Fibroblast of the aortic adventitia (primary cell): ENCODE data around the gene ILK. TPM values are rescaled to one million over a fixed set of nuclear protein-coding genes. Genes with fewer than 3 reads are reported as not detected.

ENCODE experiments used
- DNase-seq: peaks from one replicate; pipeline ENCODE4 v3.0.0-alpha.2; 2010; ENCODE audit warnings: low read depth
- H3K4me3 ChIP-seq: 2 replicates; pipeline ENCODE4 v1.5.1; 2011; ENCODE audit warnings: low read depth, mild to moderate bottlenecking, control low read depth, low read length, moderate library complexity
- total RNA-seq: library from RNA; depleted of rRNA; stranded (reverse); fragments of >200 nt; gene quantifications from 2 replicates; pipeline ENCODE4 v1.2.3, GENCODE V29; 2012; ENCODE audit warnings: low replicate concordance
- TF ChIP-seq, protein P1 (sequence below): IDR thresholded peaks from 2 replicates; pipeline ENCODE4 v1.5.1; 2011; ENCODE audit warnings: mild to moderate bottlenecking, low read length, control low read depth, inconsistent platforms; ENCODE audit not compliant: insufficient read depth

The ILK gene
- total RNA-seq, 1 donor = 145 TPM

DNA sequence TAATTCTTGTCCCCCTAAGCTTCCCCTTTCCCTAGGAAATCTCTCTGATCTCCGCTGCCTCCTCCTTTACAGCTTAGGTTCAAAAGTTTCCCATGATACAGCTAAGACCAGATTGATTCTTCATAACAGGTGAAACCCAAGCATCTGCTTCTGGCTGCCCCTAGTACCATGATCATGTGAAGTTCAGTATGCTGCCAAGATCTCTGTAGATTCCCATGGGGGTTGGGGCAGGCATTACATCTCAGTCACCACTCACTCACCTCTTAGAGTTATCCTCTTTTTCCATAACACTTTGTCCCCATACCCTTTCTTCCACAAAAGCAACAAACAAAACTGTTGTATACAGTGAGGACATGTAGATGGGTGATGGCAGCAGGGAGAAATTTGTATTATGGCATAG lies 44.2 kb upstream of the ILK start:
- TF ChIP-seq, protein P1, sequence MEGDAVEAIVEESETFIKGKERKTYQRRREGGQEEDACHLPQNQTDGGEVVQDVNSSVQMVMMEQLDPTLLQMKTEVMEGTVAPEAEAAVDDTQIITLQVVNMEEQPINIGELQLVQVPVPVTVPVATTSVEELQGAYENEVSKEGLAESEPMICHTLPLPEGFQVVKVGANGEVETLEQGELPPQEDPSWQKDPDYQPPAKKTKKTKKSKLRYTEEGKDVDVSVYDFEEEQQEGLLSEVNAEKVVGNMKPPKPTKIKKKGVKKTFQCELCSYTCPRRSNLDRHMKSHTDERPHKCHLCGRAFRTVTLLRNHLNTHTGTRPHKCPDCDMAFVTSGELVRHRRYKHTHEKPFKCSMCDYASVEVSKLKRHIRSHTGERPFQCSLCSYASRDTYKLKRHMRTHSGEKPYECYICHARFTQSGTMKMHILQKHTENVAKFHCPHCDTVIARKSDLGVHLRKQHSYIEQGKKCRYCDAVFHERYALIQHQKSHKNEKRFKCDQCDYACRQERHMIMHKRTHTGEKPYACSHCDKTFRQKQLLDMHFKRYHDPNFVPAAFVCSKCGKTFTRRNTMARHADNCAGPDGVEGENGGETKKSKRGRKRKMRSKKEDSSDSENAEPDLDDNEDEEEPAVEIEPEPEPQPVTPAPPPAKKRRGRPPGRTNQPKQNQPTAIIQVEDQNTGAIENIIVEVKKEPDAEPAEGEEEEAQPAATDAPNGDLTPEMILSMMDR = no peak
- H3K4me3 ChIP-seq = no peak overlapping the region
- DNase-seq = no peak

DNA sequence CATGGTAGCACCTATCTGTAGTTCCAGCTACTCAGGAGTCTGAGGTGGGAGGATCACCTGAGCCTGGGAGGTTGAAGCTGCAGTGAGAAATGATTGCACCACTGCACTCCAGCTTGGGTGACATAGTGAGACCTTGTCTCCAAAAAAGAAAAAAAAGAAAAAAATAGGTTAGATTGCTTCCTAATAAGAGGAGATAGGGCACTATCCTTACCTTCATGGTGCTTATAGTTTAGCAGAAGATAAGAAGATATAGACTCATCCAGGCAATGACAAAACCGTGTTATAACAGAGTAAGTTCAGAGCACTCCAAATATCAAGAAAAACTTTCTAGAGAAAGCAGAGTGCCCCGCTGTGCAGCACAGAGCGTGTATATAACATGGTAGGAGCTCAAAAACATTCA lies 42.3 kb upstream of the ILK start:
- H3K4me3 ChIP-seq = no peak overlapping the region
- DNase-seq = no peak
- TF ChIP-seq, protein P1 = no peak

DNA sequence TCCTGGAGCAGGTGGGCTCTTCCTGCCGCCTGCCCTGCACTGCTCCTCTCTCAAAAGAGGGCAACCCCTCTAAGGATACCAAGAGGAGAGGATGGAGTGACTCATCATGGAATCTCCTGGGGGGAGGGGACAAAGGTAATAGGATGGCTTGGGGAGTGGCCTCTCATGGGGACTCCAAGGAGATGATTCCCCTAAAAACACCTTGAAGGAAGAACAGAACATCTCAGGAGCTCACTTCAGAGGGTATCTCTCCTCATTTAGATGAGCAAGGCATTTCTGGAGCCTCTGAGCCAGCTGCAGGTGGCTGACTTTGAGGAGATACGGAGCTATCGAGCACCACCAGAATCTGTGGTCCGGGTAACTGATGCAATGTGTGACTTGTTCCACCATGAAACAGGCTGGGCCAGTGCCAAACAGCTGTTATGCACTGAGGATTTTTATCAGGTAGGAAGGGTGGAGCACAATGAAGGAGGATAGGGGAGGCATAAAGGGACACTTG lies 40.4 kb upstream of the ILK start:
- H3K4me3 ChIP-seq = no peak overlapping the region
- TF ChIP-seq, protein P1 = no peak
- no peak for DNase-seq

DNA sequence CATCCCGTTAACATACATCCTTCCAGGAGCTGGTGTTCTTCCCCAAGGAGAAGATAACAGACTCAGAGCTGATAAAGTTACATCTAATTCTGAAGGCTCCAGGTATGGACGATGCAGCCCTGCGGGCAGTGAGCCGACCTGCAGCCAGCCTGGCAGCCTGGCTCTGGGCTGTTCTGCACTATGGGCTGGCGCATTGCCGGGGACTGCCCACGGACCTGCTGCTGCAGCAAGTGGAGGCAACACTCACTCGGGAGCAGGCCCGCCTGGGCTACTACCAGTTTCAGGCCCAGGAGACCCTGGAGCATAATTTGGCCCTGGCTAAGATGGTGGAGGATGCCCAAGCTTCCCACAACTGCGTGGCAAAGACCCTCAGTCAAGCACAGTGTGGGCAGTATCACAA lies 39.9 kb upstream of the ILK start:
- no peak for DNase-seq
- no peak overlapping the region for H3K4me3 ChIP-seq
- TF ChIP-seq, protein P1 = no peak

DNA sequence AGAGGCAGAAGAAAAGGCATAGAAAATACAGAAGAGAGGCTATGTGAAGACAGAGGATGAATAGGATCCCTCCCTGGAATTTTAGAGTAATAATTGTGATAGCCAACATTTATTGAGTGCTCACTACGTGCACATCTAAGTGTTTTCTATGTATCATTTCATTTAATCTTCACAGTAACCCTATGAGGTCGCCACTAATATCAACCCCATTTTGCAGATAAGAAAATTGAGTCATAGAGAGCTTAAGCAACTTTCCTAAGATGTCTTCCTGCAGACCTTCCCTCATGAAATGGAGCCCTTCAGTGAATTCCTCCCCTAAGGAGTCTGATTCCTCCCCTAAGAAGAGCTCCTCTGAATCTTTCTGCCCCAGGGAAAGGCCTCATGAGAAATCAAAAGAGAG lies 38.2 kb upstream of the ILK start:
- no peak overlapping the region for H3K4me3 ChIP-seq
- TF ChIP-seq, protein P1 = no peak
- DNase-seq = no peak

DNA sequence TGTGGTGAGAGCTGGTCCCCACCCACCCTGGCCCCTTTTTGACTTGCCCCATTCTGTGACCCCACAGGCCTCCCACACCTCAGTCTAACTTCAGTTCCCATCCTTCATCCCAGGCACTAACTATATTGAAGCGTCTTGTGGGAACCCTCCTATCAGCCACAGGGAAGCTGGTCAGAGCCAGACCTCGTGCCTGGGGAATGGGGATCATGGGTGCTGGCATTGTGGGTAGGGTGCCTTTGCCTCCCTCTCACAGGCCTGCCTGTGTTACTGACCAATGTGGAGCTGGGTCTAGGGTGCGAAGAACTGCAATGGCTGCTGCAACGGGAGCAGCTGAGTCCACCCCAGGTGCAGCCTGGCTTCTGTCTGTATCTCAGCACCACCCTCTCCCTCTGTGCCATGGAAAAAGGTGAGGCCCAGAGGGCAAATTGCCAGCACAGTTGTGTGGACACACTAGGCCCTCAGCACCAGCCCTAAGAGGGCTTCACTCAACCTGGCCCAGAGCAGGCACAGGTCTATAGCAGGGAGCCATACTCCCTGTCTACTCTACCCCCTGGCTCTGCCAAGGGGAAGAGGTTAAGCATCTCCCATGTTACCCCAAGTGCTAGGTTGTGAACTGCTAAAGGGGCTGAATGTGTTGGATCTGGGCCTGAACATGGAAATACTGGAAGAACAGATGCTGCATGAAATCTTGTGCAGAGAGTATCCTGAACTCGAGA lies 37.4 kb upstream of the ILK start:
- no peak overlapping the region for H3K4me3 ChIP-seq
- DNase-seq = no peak
- TF ChIP-seq, protein P1 = no peak
